Activated CD4-positive, CD25-positive, alpha-beta regulatory T cell treated with anti-CD3 and anti-CD28 coated beads, Interleukin-2, amount 50 U/mL, for 24 hours (primary cell): ENCODE data around the gene PLD1.

ENCODE experiments used
- ATAC-seq, 2 donors: fragments of 150-1000 bp; cut with Tn5 transposase; one replicate each; pipeline ENCODE4 v1.10.0; 2021; ENCODE audit warnings: mild to moderate bottlenecking in 1 of 2, moderate library complexity in 1 of 2

The PLD1 gene

GRCh38 chr3:171551296-171551695 is 259.0 kb downstream of the PLD1 start:
- ATAC-seq: no peak
